HCT116 (cell line): ENCODE results near the gene STON2. TPM values are rescaled to one million over a fixed set of nuclear protein-coding genes. Genes with fewer than 3 reads are reported as not detected.

Experiments
- ATAC-seq: fragments of 200-7000 bp; cut with Tn5 transposase; 2 replicates; pipeline ENCODE4 v1.9.1; 2020; ENCODE audit warnings: mild to moderate bottlenecking, moderate library complexity
- BruUV-seq: library from RNA; stranded (reverse); fragments of 400-500 nt; replicated peaks from 2 replicates; lab custom pipeline; 2021; lab: Mats Ljungman, UMichigan
- CTCF ChIA-PET: fragments of 300-600 bp; sonication (Branson Sonifier 250); formaldehyde crosslinking; loops from one replicate; lab custom pipeline; 2021; ENCODE audit warnings: antibody characterized with exemption; lab: Charles Lee
- POLR2A ChIA-PET: fragments of 300-600, 350-600 bp; sonication (Branson Sonifier 250); formaldehyde crosslinking; loops from one replicate; lab custom pipeline; 2021; ENCODE audit warnings: antibody characterized with exemption; lab: Charles Lee
- RAD21 ChIA-PET, 2 experiments: fragments of 300-600 bp; sonication (Branson Sonifier 250); formaldehyde crosslinking; loops; one replicate each; lab custom pipeline; 2023; ENCODE audit warnings: low total read pairs in 2 of 2; ENCODE audit not compliant: uncharacterized antibody in 2 of 2, unreplicated experiment in 2 of 2, low non-redundant PET in 1 of 2; lab: Charles Lee
- DNase-seq: peaks from one replicate; pipeline ENCODE4 v3.0.0-alpha.2; 2010; ENCODE audit warnings: low read depth, low spot score
- H2AFZ ChIP-seq: fragments of 200-600 bp; shearing (Covaris generic), sonication (generic); 2 replicates; pipeline ENCODE4 v1.6.1; 2017; ENCODE audit warnings: low read depth, mixed run types, mixed read lengths, antibody characterized with exemption, low read length; ENCODE audit not compliant: poor library complexity, severe bottlenecking
- H3K27ac ChIP-seq: 2 replicates; pipeline ENCODE4 v1.5.1; 2012; ENCODE audit warnings: low read depth, low read length
- H3K27me3 ChIP-seq: fragments of 200-600 bp; sonication (generic); 2 replicates; pipeline ENCODE4 v1.6.1; 2016; ENCODE audit warnings: mixed run types, low read length, mixed read lengths; ENCODE audit not compliant: insufficient read depth
- H3K36me3 ChIP-seq, 2 experiments: fragments of 200-500 bp in 1 of 2; fragments of 200-600 bp in 1 of 2; sonication (Bioruptor generic) in 1 of 2; sonication (generic) in 1 of 2; 2 replicates each; pipeline versions ENCODE4 v1.5.1 to v1.6.1; 2014 to 2016; ENCODE audit warnings: low read length in 2 of 2, inconsistent platforms in 1 of 2, mixed read lengths in 1 of 2, mixed run types in 1 of 2; ENCODE audit not compliant: insufficient read depth in 2 of 2, control insufficient read depth in 1 of 2
- H3K4me1 ChIP-seq, 2 experiments: fragments of 200-600 bp in 1 of 2; sonication (generic) in 1 of 2; 2 replicates each; pipeline versions ENCODE4 v1.5.1 to v1.6.1; 2012 to 2017; ENCODE audit warnings: low read length in 2 of 2, inconsistent platforms in 1 of 2, mild to moderate bottlenecking in 1 of 2, mixed read lengths in 1 of 2, mixed run types in 1 of 2, moderate library complexity in 1 of 2; ENCODE audit not compliant: insufficient read depth in 2 of 2, control insufficient read depth in 1 of 2
- H3K4me2 ChIP-seq: fragments of 200-600 bp; sonication (generic); 2 replicates; pipeline ENCODE4 v1.6.1; 2017; ENCODE audit warnings: mixed run types, low read length, mixed read lengths
- H3K4me3 ChIP-seq, 2 experiments: fragments of 200-600 bp in 1 of 2; sonication (generic) in 1 of 2; replicated peaks in 1 of 2; 2 replicates each; pipeline ENCODE4 v1.5.1; 2011 to 2016; ENCODE audit warnings: low read length in 2 of 2, control low read depth in 1 of 2, low read depth in 1 of 2, mild to moderate bottlenecking in 1 of 2, mixed read lengths in 1 of 2, mixed run types in 1 of 2
- H3K79me2 ChIP-seq: fragments of 200-600 bp; sonication (generic); 2 replicates; pipeline ENCODE4 v1.6.1; 2017; ENCODE audit warnings: mild to moderate bottlenecking, mixed run types, low read length, moderate library complexity, mixed read lengths; ENCODE audit not compliant: insufficient read depth
- H3K9ac ChIP-seq: fragments of 200-600 bp; sonication (generic); 2 replicates; pipeline ENCODE4 v1.6.1; 2016; ENCODE audit warnings: low read length, mixed read lengths
- H3K9me2 ChIP-seq: fragments of 200-600 bp; sonication (generic), shearing (Covaris generic); 2 replicates; pipeline ENCODE4 v1.6.1; 2017; ENCODE audit warnings: mixed run types, mild to moderate bottlenecking, moderate library complexity; ENCODE audit not compliant: insufficient read depth
- H3K9me3 ChIP-seq, 2 experiments: fragments of 200-500 bp in 1 of 2; fragments of 200-600 bp in 1 of 2; sonication (Bioruptor generic) in 1 of 2; sonication (generic) in 1 of 2; 2 replicates each; pipeline ENCODE4 v1.6.1; 2014 to 2017; ENCODE audit warnings: low read length in 2 of 2, mixed read lengths in 2 of 2, inconsistent platforms in 1 of 2, low read depth in 1 of 2, mild to moderate bottlenecking in 1 of 2, mixed run types in 1 of 2, moderate library complexity in 1 of 2; ENCODE audit not compliant: control insufficient read depth in 1 of 2, insufficient read depth in 1 of 2
- H4K20me1 ChIP-seq: fragments of 200-600 bp; sonication (generic), shearing (Covaris generic); 2 replicates; pipeline ENCODE4 v1.6.1; 2017; ENCODE audit warnings: mixed run types, mild to moderate bottlenecking, moderate library complexity; ENCODE audit not compliant: insufficient read depth
- ATF3 ChIP-seq: IDR thresholded peaks from 2 replicates; pipeline ENCODE4 v1.6.1; 2012
- CEBPB ChIP-seq: IDR thresholded peaks from 2 replicates; pipeline ENCODE4 v1.6.1; 2012; ENCODE audit warnings: low read depth
- ELF1 ChIP-seq: IDR thresholded peaks from 2 replicates; pipeline ENCODE4 v1.6.1; 2012; ENCODE audit warnings: low read depth, borderline replicate concordance
- EZH2 ChIP-seq: fragments of 200-600 bp; sonication (generic); IDR thresholded peaks from 2 replicates; pipeline ENCODE4 v1.6.1; 2017; ENCODE audit warnings: antibody characterized with exemption, mixed run types
- EZH2phosphoT487 ChIP-seq: fragments of 200-600 bp; IDR thresholded peaks from 2 replicates; pipeline ENCODE4 v1.6.1; 2018; ENCODE audit warnings: antibody characterized with exemption, borderline replicate concordance
- FOSL1 ChIP-seq: IDR thresholded peaks from 2 replicates; pipeline ENCODE4 v1.6.1; 2012; ENCODE audit warnings: low read depth
- POLR2A ChIP-seq: IDR thresholded peaks from 2 replicates; pipeline ENCODE4 v1.7.0; 2011; ENCODE audit warnings: borderline replicate concordance; ENCODE audit not compliant: insufficient read depth, insufficient read length; ENCODE audit errors: extremely low read depth
- POLR2AphosphoS5 ChIP-seq: IDR thresholded peaks from 2 replicates; pipeline ENCODE4 v1.6.1; 2011; ENCODE audit warnings: mild to moderate bottlenecking, low read depth, low read length, moderate library complexity
- REST ChIP-seq: IDR thresholded peaks from 2 replicates; pipeline ENCODE4 v1.6.1; 2012; ENCODE audit warnings: low read depth
- SP1 ChIP-seq: IDR thresholded peaks from 2 replicates; pipeline ENCODE4 v1.6.1; 2012; ENCODE audit warnings: low read depth
- YY1 ChIP-seq: IDR thresholded peaks from 2 replicates; pipeline ENCODE4 v1.6.1; 2011; ENCODE audit warnings: low read length, low read depth, moderate library complexity, mild to moderate bottlenecking; ENCODE audit not compliant: insufficient replicate concordance; ENCODE audit errors: extremely low read depth
- ZFX ChIP-seq: fragments of 450-650 bp; IDR thresholded peaks from 2 replicates; pipeline ENCODE4 v1.6.1; 2017
- intact Hi-C: fragments of 100-400 bp; cut with micrococcal nuclease; formaldehyde crosslinking; loops from 2 replicates; pipeline ENCODE4 v1.10.0; 2022
- total RNA-seq: library from RNA; stranded (reverse); gene quantifications from one replicate; pipeline ENCODE4 v1.2.1, GENCODE V29; 2021; ENCODE audit not compliant: unreplicated experiment

STON2 gene
- total RNA-seq, 1 experiment from 2014 or later = 4.1 TPM

- CTCF ChIA-PET = no interaction called here
- POLR2A ChIA-PET = no interaction called here
- Histone ChIP-seq H3K27ac (no peak overlapping the region), H3K9me3 (no peaks in the 10 kb centered on the region), H4K20me1 (no peaks in the 10 kb centered on the region), H3K27me3 (no peaks in the 10 kb centered on the region), H3K4me3 (no peak overlapping the region), H3K4me2 (no peak overlapping the region), H3K4me1 (no peaks in the 10 kb centered on the region), H3K9ac (no peak overlapping the region), H3K36me3 (no peaks in the 10 kb centered on the region), H2AFZ (no peak overlapping the region), H3K79me2 (no peaks in the 10 kb centered on the region), H3K9me2 (no peaks in the 10 kb centered on the region)
- TF ChIP-seq ZFX (no peak), SP1 (no peak), FOSL1 (no peak), POLR2AphosphoS5 (no peak), YY1 (no peak), POLR2A (no peak), CEBPB (no peak)
- RAD21 ChIA-PET = no interaction called here
- ATAC-seq (no peak), DNase-seq (no peak)
- BruUV-seq = no TSS peak
- intact Hi-C loops = no loop called here
Measured at GRCh38 chr14:81275305-81276072, 124.6 kb downstream of the STON2 start.

GRCh38 chr14:81273961-81274575 lies 126.1 kb downstream of the STON2 start:
- intact Hi-C loops = no loop called here
- H3K79me2 ChIP-seq = no peaks in the 10 kb centered on the region

More at GRCh38 chr14:81273961-81274575, 126.1 kb downstream of the STON2 start:
- no peaks in the 10 kb centered on the region for H3K4me1 ChIP-seq
- CTCF ChIA-PET = no interaction called here
- H2AFZ ChIP-seq = no peak overlapping the region
- DNase-seq = no peak
- POLR2A ChIA-PET = no interaction called here
- H3K9me3 ChIP-seq = no peaks in the 10 kb centered on the region
- H3K27me3 ChIP-seq = no peaks in the 10 kb centered on the region
- no TSS peak for BruUV-seq
- H3K9ac ChIP-seq = no peak overlapping the region
- no peak overlapping the region for H3K27ac ChIP-seq
- H3K9me2 ChIP-seq = no peaks in the 10 kb centered on the region
- TF ChIP-seq REST (no peak), ELF1 (no peak), EZH2phosphoT487 (no peak), ZFX (no peak), ATF3 (no peak), SP1 (no peak), CEBPB (no peak), EZH2 (no peak), POLR2A (no peak)
- TF ChIP-seq, all 23 proteins: peak for 0
- no peak overlapping the region for H3K4me3 ChIP-seq
- no peak overlapping the region for H3K4me2 ChIP-seq
- ATAC-seq = no peak
- RAD21 ChIA-PET = no interaction called here
- H3K36me3 ChIP-seq = no peaks in the 10 kb centered on the region
- no peaks in the 10 kb centered on the region for H4K20me1 ChIP-seq
